ENCODE data around the gene PDLIM4.

The PDLIM4 gene

GRCh38 chr5:132257131-132258101 is at the start of gene PDLIM4:
PDLIM4 (plus strand) TSS chr5:132257696; CDS start chr5:132257735, 39 bp downstream.
- no peak for DNase-seq

GRCh38 chr5:132207778-132208177 is 49.7 kb upstream of the PDLIM4 start:
- DNase-seq, result no peak

- DNase-seq, result no peak
Measured at GRCh38 chr5:132209131-132209530, 48.4 kb upstream of the PDLIM4 start.

GRCh38 chr5:132209901-132210545 is 47.5 kb upstream of the PDLIM4 start:
- no peak for DNase-seq

GRCh38 chr5:132210944-132211343 is 46.6 kb upstream of the PDLIM4 start:
- no peak for DNase-seq

- no peak for DNase-seq
Measured at GRCh38 chr5:132211787-132212186, 45.7 kb upstream of the PDLIM4 start.

GRCh38 chr5:132213666-132214065 is 43.8 kb upstream of the PDLIM4 start:
- no peak for DNase-seq

- DNase-seq, result no peak
Measured at GRCh38 chr5:132214491-132214890, 43.0 kb upstream of the PDLIM4 start.

GRCh38 chr5:132215329-132215728 is 42.2 kb upstream of the PDLIM4 start:
- no peak for DNase-seq

GRCh38 chr5:132218321-132218720 is 39.2 kb upstream of the PDLIM4 start:
- DNase-seq, result no peak

GRCh38 chr5:132219289-132219970 is 38.1 kb upstream of the PDLIM4 start:
- DNase-seq, result no peak

GRCh38 chr5:132219981-132220380 is 37.5 kb upstream of the PDLIM4 start:
- DNase-seq, result no peak

- no peak for DNase-seq
Measured at GRCh38 chr5:132220491-132220890, 37.0 kb upstream of the PDLIM4 start.

GRCh38 chr5:132221781-132222648 is 35.5 kb upstream of the PDLIM4 start:
- DNase-seq, result no peak

- no peak for DNase-seq
Measured at GRCh38 chr5:132222649-132223038, 34.9 kb upstream of the PDLIM4 start.

GRCh38 chr5:132223861-132224260 is 33.6 kb upstream of the PDLIM4 start:
- DNase-seq, result no peak

- no peak for DNase-seq
Measured at GRCh38 chr5:132224716-132225115, 32.8 kb upstream of the PDLIM4 start.

- peak; percentile 76 for DNase-seq
Measured at GRCh38 chr5:132225165-132226032, 32.1 kb upstream of the PDLIM4 start.

GRCh38 chr5:132226516-132227234 is 30.8 kb upstream of the PDLIM4 start:
- DNase-seq, result no peak

GRCh38 chr5:132227235-132227484 is 30.3 kb upstream of the PDLIM4 start:
- no peak for DNase-seq

All from hematopoietic multipotent progenitor cell treated with erythropoietin and hydrocortisone succinate and interleukin-3 and kit ligand, for 6 days (in vitro differentiated cells).